Hematopoietic multipotent progenitor cell (in vitro differentiated cells): ENCODE results near the gene DLAT. TPM values are rescaled to one million over a fixed set of nuclear protein-coding genes. Genes with fewer than 3 reads are reported as not detected.

Source experiments
- small RNA-seq: library from RNA; depleted of rRNA; stranded (forward); fragments of <200 nt; gene quantifications from one replicate; pipeline ENCODE3, GENCODE V24; 2012
- total RNA-seq: library from RNA; depleted of rRNA; stranded (reverse); fragments of >200 nt; gene quantifications from one replicate; pipeline ENCODE4 v1.2.3, GENCODE V29; 2012

The DLAT gene
- total RNA-seq, 1 donor: 16.7 TPM

Small RNA genes lying within 50 kb of the gene (small RNA-seq; reads per million reads assigned to genes)
- gene AP000907.3: not detected
- not detected for gene RNU6-893P

Other genes with a start within 250 kb of the DLAT start
- 27.7 TPM for gene ALG9, start 153.8 kb upstream of the DLAT start, total RNA-seq
- gene FDXACB1, start 146.2 kb upstream of the DLAT start, total RNA-seq: 3.2 TPM
- gene CFAP68, start 145.9 kb upstream of the DLAT start, total RNA-seq: 33.4 TPM
- gene CRYAB, start 113.6 kb upstream of the DLAT start, total RNA-seq: not detected
- not detected for gene HSPB2, start 112.7 kb upstream of the DLAT start, total RNA-seq
- not detected for gene C11orf52, start 106.5 kb upstream of the DLAT start, total RNA-seq
- gene DIXDC1, start 88.1 kb upstream of the DLAT start, total RNA-seq: 2.7 TPM
- gene PIH1D2, start 48.6 kb downstream of the DLAT start, total RNA-seq: 0.54 TPM
- gene NKAPD1, start 48.9 kb downstream of the DLAT start, total RNA-seq: 12.1 TPM
- 39.6 TPM for gene TIMM8B, start 61.3 kb downstream of the DLAT start, total RNA-seq
- gene SDHD, start 61.5 kb downstream of the DLAT start, total RNA-seq: 156 TPM
- 26.4 TPM for gene IL18, start 138.7 kb downstream of the DLAT start, total RNA-seq
- gene TEX12, start 142.0 kb downstream of the DLAT start, total RNA-seq: not detected
- gene BCO2, start 150.1 kb downstream of the DLAT start, total RNA-seq: 1.3 TPM
- 18.9 TPM for gene PTS, start 201.0 kb downstream of the DLAT start, total RNA-seq
- not detected for gene PLET1, start 235.5 kb downstream of the DLAT start, total RNA-seq